BLaER1 treated with 17β-estradiol and CSF1 and Interleukin-3, amounts not matched to agents 10 nM and 100 nM (cell line): ENCODE data around the gene FRMD3.
"Not testable (repeated sequence)": the region's sequence is repeated elsewhere in the genome, so short reads cannot be mapped to it uniquely, and the experiment has no call there.

ENCODE experiments used
- H3K27ac ChIP-seq, 11 experiments: shearing (Covaris generic); formaldehyde crosslinking; 2 replicates each; pipeline ENCODE4 v1.8.1; 2022
- H3K27me3 ChIP-seq, 11 experiments: shearing (Covaris generic); formaldehyde crosslinking; 2 replicates each; pipeline ENCODE4 v1.8.1; 2022
- H3K36me3 ChIP-seq, 11 experiments: shearing (Covaris generic); formaldehyde crosslinking; 2 replicates each; pipeline ENCODE4 v1.8.1; 2022
- H3K4me1 ChIP-seq, 10 experiments: shearing (Covaris generic); formaldehyde crosslinking; 2 replicates each; pipeline ENCODE4 v1.8.1; 2022
- H3K4me2 ChIP-seq, 11 experiments: shearing (Covaris generic); formaldehyde crosslinking; 2 replicates each; pipeline ENCODE4 v1.8.1; 2022
- H3K4me3 ChIP-seq, 10 experiments: shearing (Covaris generic); formaldehyde crosslinking; 2 replicates each; pipeline ENCODE4 v1.8.1; 2022
- H3K9ac ChIP-seq, 11 experiments: shearing (Covaris generic); formaldehyde crosslinking; 2 replicates each; pipeline ENCODE4 v1.8.1; 2022
- H3K9me3 ChIP-seq, 11 experiments: shearing (Covaris generic); formaldehyde crosslinking; replicated peaks in 1 of 11; 2 replicates each; pipeline ENCODE4 v1.8.1; 2022
- H4K20me1 ChIP-seq, 11 experiments: shearing (Covaris generic); formaldehyde crosslinking; 2 replicates each; pipeline ENCODE4 v1.8.1; 2022
- Cebpa-rat ChIP-seq, 11 experiments: shearing (Covaris generic); IDR thresholded peaks; 2 replicates each; pipeline ENCODE4 v1.8.1; 2022

FRMD3 gene

DNA sequence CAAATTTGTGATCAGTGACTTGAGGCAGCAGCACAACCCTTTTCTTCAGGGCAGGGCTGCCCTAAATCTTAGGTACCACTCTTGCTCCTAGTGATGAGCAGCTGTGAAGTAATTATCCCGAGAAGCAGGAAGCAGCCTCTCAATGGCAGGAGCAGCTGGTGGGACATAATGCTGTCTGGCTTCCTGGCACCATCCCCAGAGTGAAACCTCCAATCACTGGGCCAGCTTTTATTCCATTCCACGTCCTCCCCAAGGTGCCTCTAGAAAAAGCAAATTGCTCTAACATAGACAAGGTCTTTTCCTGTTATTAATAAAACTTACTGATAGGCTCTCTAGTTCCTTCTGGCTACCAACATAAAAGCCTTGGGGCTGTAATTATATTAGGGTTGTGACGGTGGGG is 154.0 kb downstream of the FRMD3 start:
- TF ChIP-seq Cebpa-rat (IDR thresholded peaks at IDR 0.05) = no peak

DNA sequence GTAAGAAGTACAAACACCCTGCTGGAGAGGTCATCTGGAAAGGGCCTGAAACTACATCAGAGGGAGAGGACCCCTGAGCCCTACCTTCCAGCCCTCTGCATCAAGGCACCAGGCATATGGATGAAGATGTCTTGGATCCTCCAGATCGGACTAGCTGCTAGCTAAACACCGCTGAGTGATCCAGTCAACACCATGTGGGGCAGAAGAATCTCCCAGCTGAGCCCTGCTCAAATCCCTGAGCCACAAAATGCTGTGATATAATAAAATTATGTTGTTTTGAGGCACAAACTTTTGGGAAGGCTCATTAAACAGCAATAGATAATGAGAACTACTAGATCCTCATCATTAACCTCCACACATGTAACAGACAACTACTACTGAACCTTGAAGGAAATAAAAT is 155.2 kb downstream of the FRMD3 start:
- peaks cover 0 to 13% (median 0%) of the 10 kb centered on the region in 11 experiments; a peak in 4 of 22 replicates for H3K9me3 ChIP-seq
- H3K27me3 ChIP-seq = no peaks in the 10 kb centered on the region
- H3K36me3 ChIP-seq = no peaks in the 10 kb centered on the region
- no peak overlapping the region for H3K4me3 ChIP-seq
- H3K4me2 ChIP-seq = no peak overlapping the region
- TF ChIP-seq Cebpa-rat (IDR thresholded peaks at IDR 0.05) = no peak
- H3K4me1 ChIP-seq = no peaks in the 10 kb centered on the region
- H4K20me1 ChIP-seq = no peaks in the 10 kb centered on the region
- H3K9ac ChIP-seq = no peak overlapping the region
- H3K27ac ChIP-seq = no peak overlapping the region

More for the DNA sequence above, 154.0 kb downstream of the FRMD3 start:
- Histone ChIP-seq H3K4me1 (no peaks in the 10 kb centered on the region), H3K36me3 (no peaks in the 10 kb centered on the region), H3K27me3 (no peaks in the 10 kb centered on the region), H3K9ac (no peak overlapping the region), H4K20me1 (no peaks in the 10 kb centered on the region), H3K4me2 (no peak overlapping the region), H3K4me3 (no peak overlapping the region), H3K9me3 (peaks cover 0 to 13% (median 0%) of the 10 kb centered on the region in 11 experiments; a peak in 4 of 22 replicates), H3K27ac (no peak overlapping the region)

DNA sequence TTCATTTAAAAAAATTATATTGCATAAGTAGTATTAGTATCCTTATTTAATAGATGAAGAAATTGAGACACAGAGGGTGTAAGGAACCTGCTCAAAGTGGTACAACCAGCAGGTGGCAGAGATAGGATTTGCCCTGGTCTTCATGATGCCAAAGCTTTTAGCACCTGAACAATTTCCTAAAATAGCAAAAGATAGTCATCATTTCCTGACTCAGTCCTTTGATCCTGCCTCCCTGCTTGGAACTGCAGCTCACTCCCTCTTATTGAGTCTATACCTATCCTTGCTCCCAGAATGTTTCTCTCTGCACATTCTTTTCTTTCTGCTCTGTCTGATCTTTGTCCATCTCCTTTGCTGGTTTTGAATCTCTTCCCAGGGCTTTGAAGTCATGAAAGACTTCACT is 155.8 kb downstream of the FRMD3 start:
- no peak overlapping the region for H3K4me2 ChIP-seq
- no peaks in the 10 kb centered on the region for H3K36me3 ChIP-seq
- no peaks in the 10 kb centered on the region for H3K4me1 ChIP-seq
- peaks cover 0 to 13% (median 0%) of the 10 kb centered on the region in 11 experiments; a peak in 4 of 22 replicates for H3K9me3 ChIP-seq
- H3K27me3 ChIP-seq = no peaks in the 10 kb centered on the region
- H3K27ac ChIP-seq = no peak overlapping the region
- no peak overlapping the region for H3K9ac ChIP-seq
- no peaks in the 10 kb centered on the region for H4K20me1 ChIP-seq
- no peak for TF ChIP-seq Cebpa-rat (IDR thresholded peaks at IDR 0.05)
- no peak overlapping the region for H3K4me3 ChIP-seq

DNA sequence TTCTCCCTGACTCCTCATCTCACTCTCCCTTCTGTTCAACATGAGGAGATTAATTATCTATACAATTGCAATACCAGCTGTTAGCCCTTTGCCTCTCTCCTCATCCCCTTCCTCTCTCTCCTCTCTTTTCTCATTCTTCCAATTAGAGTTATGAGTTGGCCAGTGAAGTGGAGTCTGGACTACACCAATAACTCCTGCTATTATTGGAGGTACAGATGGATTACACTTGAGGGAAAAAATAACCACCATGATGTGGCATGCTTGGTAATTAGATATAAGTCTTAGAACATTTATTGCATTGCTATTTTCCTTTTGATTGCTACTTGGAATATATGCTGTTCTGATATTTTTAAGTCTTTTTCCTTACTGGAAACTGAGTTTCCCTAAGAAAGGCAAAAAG is 159.2 kb downstream of the FRMD3 start:
- Histone ChIP-seq H3K4me1 (no peaks in the 10 kb centered on the region), H3K4me3 (no peak overlapping the region)

DNA sequence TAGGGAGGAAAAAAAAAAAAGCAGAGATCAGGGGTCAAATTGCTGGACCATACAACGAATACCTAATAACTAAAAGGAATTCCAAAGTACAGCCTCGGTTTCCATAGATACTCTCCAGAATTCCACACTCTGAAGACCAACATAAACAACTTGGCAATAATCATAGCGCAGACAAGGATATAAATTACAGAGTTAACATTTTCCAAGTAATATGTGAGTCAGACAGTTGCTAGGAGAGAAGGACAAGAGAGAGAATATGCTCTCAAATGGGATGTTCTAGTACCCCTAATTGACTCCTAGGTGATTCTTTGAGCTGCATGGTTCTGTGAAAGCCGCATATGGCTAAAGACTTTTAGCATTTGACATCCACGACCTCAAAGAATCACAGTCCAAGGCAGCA is 165.2 kb downstream of the FRMD3 start:
- Histone ChIP-seq H3K27me3 (no peaks in the 10 kb centered on the region), H3K27ac (no peak overlapping the region), H3K4me2 (no peak overlapping the region), H4K20me1 (no peaks in the 10 kb centered on the region), H3K9ac (no peak overlapping the region), H3K36me3 (no peaks in the 10 kb centered on the region), H3K4me3 (no peak overlapping the region), H3K4me1 (no peaks in the 10 kb centered on the region), H3K9me3 (no peaks in the 10 kb centered on the region)
- TF ChIP-seq Cebpa-rat (IDR thresholded peaks at IDR 0.05) = no peak

More for the DNA sequence above, 159.2 kb downstream of the FRMD3 start:
- Histone ChIP-seq H4K20me1 (no peaks in the 10 kb centered on the region), H3K27ac (no peak overlapping the region), H3K9me3 (peaks cover 0 to 10% (median 0%) of the 10 kb centered on the region in 11 experiments; a peak in 4 of 22 replicates), H3K36me3 (no peaks in the 10 kb centered on the region), H3K9ac (no peak overlapping the region), H3K27me3 (no peaks in the 10 kb centered on the region), H3K4me2 (no peak overlapping the region)
- TF ChIP-seq Cebpa-rat (IDR thresholded peaks at IDR 0.05) = no peak

DNA sequence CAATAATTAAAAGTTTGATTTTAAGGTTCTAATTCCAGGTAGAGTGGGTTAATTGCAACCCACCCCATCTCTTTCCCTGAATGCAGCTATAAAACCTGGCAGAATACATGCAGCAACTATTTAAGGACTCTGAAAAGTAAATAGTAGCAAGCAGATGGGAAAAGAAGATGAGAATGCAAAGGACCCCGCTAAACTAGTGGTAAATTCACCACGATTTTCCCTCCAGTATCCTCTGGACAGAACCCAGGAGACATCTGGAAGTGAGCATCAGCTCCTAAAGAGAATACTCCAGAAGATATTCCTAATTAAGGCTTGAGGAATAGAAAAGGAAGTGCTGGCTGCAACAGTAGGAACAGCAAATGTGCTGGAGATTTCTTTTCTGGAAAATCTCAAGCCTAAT is 170.9 kb downstream of the FRMD3 start:
- H3K36me3 ChIP-seq = no peaks in the 10 kb centered on the region
- peaks cover 0 to 3% (median 0%) of the 10 kb centered on the region in 11 experiments; a peak in 3 of 22 replicates for H3K9me3 ChIP-seq
- H3K4me2 ChIP-seq = no peak overlapping the region
- H3K9ac ChIP-seq = no peak overlapping the region
- H3K27ac ChIP-seq = no peak overlapping the region
- H3K4me3 ChIP-seq = no peak overlapping the region
- no peaks in the 10 kb centered on the region for H3K4me1 ChIP-seq
- no peaks in the 10 kb centered on the region for H3K27me3 ChIP-seq
- H4K20me1 ChIP-seq = no peaks in the 10 kb centered on the region
- no peak for TF ChIP-seq Cebpa-rat (IDR thresholded peaks at IDR 0.05)

DNA sequence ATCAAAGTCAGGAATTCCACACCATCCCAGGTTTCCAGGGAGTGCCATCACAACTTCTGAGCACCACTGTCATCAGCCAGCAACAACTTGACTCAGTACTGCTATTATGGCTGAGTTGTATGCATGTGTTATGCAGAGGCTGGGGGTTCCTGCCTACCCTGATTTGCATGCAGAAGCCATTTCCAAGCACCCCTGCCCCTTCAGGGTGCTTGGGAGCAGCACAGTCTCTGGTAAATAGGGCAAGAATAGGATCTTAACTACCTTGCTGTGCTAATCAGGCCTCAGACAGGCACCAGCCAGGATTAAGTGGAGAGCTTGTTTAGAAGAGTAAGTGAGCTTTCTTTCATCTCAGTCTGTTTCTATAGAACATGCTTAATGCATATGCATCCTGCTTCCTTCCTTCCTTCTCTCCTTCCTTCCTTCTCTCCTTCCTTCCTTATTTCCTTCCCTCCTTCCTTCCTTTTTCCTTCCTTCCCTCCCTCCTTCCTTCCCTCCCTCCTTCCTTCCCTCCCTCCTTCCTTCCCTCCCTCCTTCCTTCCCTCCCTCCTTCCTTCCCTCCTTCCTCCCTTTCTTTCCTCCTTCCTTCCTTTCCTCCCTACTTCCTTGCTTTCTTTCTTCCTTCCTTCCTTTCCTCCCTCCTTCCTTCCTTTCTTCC is 175.7 kb downstream of the FRMD3 start:
- Histone ChIP-seq H3K4me2 (no peak overlapping the region), H3K27me3 (no peaks in the 10 kb centered on the region), H3K36me3 (no peaks in the 10 kb centered on the region), H3K27ac (no peak overlapping the region), H4K20me1 (no peaks in the 10 kb centered on the region), H3K9ac (no peak overlapping the region), H3K9me3 (peaks cover 0 to 5% (median 0%) of the 10 kb centered on the region in 11 experiments; a peak in 3 of 22 replicates), H3K4me1 (no peaks in the 10 kb centered on the region), H3K4me3 (no peak overlapping the region)
- TF ChIP-seq Cebpa-rat (IDR thresholded peaks at IDR 0.05) = no peak

DNA sequence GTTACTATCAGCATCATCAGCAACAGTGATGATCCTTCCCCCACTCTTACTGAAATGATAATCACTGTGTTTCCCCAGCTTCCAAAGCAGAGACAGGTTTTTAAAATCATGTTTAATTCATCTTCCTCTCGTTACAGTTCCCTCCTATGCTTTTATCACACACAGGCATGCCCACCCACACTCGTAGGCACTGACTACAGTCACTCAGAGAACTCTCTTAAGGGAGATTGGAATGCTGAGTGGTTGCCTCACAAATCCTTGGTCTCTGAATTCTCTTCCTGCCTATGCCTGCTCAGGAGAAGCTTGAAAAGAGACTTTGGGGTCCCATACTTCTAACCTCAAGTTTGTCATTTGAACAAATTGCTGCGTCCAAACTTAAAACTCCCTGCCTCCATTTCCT is 179.2 kb downstream of the FRMD3 start:
- no peak overlapping the region for H3K9ac ChIP-seq
- TF ChIP-seq Cebpa-rat (IDR thresholded peaks at IDR 0.05) = no peak
- H3K36me3 ChIP-seq = no peaks in the 10 kb centered on the region
- no peaks in the 10 kb centered on the region for H3K4me1 ChIP-seq
- no peak overlapping the region for H3K27ac ChIP-seq
- no peaks in the 10 kb centered on the region for H3K27me3 ChIP-seq
- no peak overlapping the region for H3K4me2 ChIP-seq
- no peak overlapping the region for H3K4me3 ChIP-seq
- H3K9me3 ChIP-seq = peaks cover 0 to 5% (median 0%) of the 10 kb centered on the region in 11 experiments; a peak in 3 of 22 replicates
- H4K20me1 ChIP-seq = no peaks in the 10 kb centered on the region

DNA sequence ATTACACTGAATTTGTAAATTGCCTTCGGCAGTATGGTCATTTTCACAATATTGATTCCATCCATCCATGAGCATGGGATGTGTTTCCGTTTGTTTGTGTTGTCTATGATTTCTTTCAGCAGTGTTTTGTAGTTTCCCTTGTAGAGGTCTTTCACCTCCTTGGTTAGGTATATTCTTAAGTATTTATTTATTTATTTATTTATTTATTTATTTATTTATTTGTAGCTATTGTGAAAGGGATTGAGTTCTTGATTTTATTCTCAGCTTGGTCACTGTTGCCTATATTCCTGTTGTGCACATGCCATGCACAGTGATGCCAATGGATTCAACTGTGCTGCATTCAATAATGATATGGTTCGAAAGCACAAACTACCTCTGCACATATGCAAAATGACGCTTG is 179.7 kb downstream of the FRMD3 start:
- H3K4me2 ChIP-seq, H3K9ac ChIP-seq, H3K27me3 ChIP-seq, H3K27ac ChIP-seq, H3K4me3 ChIP-seq, H3K9me3 ChIP-seq, H3K4me1 ChIP-seq, H3K36me3 ChIP-seq, H4K20me1 ChIP-seq: not testable (repeated sequence)

DNA sequence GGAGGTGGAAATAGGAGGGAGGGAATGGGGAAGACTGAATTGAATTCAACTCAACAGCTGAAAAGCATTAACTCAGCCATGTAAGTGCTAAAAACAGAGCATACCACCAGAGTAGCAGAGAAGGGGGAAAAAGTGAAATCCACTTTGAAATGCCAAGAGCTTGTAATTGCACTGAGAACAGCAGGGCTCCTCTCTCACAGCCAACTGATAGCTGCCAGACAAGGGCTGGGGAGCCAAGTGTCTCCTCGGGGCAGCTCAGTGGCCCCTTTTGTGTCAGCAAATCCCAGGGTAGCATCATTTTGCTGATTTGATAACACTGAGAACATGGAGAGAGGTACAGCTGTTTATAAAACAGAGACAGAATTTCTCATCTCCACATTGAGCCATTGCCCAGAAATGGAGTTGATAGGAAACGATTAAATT is 182.5 kb downstream of the FRMD3 start:
- H3K4me1 ChIP-seq = no peaks in the 10 kb centered on the region
- no peaks in the 10 kb centered on the region for H4K20me1 ChIP-seq
- H3K9ac ChIP-seq = no peak overlapping the region
- H3K27ac ChIP-seq = no peak overlapping the region
- no peak for TF ChIP-seq Cebpa-rat (IDR thresholded peaks at IDR 0.05)
- no peaks in the 10 kb centered on the region for H3K27me3 ChIP-seq
- no peaks in the 10 kb centered on the region for H3K36me3 ChIP-seq
- no peak overlapping the region for H3K4me3 ChIP-seq
- H3K4me2 ChIP-seq = no peak overlapping the region
- no peaks in the 10 kb centered on the region for H3K9me3 ChIP-seq
